ENCODE results near the gene TMEM252. TPM values are rescaled to one million over a fixed set of nuclear protein-coding genes. Genes with fewer than 3 reads are reported as not detected.

The TMEM252 gene
- total RNA-seq, 4 donors from 2014 or later: 0.34 TPM; not detected in 3

DNA sequence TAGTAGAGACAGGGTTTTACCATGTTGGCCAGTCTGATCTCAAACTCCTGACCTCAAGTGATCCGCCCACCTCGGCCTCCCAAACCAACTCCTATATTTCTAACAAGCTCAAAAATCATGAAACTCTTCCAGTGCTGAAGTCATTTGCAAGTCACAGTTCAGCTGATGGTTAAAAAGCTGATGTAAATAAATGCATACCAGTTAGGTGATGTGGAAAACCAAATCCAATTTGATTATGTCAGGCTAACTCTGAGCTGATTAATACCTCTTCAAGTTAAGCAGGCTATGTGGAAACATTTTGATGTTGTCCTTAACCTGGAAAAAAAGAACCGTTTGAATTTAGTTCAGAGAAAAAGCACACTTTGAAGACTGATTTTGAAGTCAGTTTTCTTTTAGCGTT lies 51.0 kb downstream of the TMEM252 start:
- no peaks in the 10 kb centered on the region for H3K27me3 ChIP-seq
- peak overlapping the region; percentile 85 to 89 (median 88) for H3K27ac ChIP-seq (replicated peaks in 1 of 4)
- H3K4me3 ChIP-seq: no peak overlapping the region
- TF ChIP-seq POLR2A (IDR thresholded peaks at IDR 0.05; ENCODE audit: low read depth) (no peak), POLR2AphosphoS5 (IDR thresholded peaks at IDR 0.05) (no peak), EP300 (IDR thresholded peaks at IDR 0.05) (no peak)
- TF ChIP-seq, protein P1, sequence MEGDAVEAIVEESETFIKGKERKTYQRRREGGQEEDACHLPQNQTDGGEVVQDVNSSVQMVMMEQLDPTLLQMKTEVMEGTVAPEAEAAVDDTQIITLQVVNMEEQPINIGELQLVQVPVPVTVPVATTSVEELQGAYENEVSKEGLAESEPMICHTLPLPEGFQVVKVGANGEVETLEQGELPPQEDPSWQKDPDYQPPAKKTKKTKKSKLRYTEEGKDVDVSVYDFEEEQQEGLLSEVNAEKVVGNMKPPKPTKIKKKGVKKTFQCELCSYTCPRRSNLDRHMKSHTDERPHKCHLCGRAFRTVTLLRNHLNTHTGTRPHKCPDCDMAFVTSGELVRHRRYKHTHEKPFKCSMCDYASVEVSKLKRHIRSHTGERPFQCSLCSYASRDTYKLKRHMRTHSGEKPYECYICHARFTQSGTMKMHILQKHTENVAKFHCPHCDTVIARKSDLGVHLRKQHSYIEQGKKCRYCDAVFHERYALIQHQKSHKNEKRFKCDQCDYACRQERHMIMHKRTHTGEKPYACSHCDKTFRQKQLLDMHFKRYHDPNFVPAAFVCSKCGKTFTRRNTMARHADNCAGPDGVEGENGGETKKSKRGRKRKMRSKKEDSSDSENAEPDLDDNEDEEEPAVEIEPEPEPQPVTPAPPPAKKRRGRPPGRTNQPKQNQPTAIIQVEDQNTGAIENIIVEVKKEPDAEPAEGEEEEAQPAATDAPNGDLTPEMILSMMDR (IDR thresholded peaks at IDR 0.05): no peak
- peaks cover 21 to 56% (median 35%) of the 10 kb centered on the region in 4 donors for H3K36me3 ChIP-seq
- peaks cover 17 to 59% (median 55%) of the 10 kb centered on the region in 4 donors for H3K4me1 ChIP-seq
- intact Hi-C loops (cut with DNase I): no loop called here
- DNase-seq (ENCODE audit: extremely low spot score): no peak
- H3K9me3 ChIP-seq: peaks cover 0 to 9% (median 7%) of the 10 kb centered on the region in 4 donors
- 79% methylated on average over 4 of the region's 4 CpGs for WGBS

DNA sequence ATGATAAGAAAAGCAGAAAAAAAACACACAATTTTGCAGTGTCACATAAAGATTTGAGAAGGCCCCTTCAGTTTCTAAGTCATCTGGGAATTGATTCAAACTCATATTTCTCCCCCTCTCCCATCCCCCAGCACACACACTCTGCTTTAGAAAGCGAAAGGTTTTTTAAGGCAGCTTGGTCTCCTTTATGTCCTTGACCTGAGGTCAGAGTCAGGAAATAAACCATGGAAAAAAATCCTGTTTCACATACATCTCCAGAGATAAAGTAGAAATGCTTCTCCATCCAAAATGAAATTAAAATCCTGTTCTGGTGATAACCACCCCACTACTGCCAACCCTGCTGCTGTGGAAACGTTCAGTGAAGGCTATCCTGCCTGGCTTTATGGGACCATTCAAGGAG lies 52.6 kb downstream of the TMEM252 start:
- 54% methylated on average over 2 of the region's 2 CpGs for WGBS
- Histone ChIP-seq H3K27me3 (no peaks in the 10 kb centered on the region), H3K9me3 (peaks cover 0 to 9% (median 7%) of the 10 kb centered on the region in 4 donors), H3K4me3 (no peak overlapping the region), H3K36me3 (peaks cover 25 to 71% (median 45%) of the 10 kb centered on the region in 4 donors), H3K4me1 (peaks cover 10 to 43% (median 42%) of the 10 kb centered on the region in 4 donors), H3K27ac (replicated peaks in 1 of 4) (peak overlapping the region; percentile 85 to 89 (median 88))
- no peak for DNase-seq (ENCODE audit: extremely low spot score)
- TF ChIP-seq POLR2A (IDR thresholded peaks at IDR 0.05; ENCODE audit: low read depth): no peak
- no peak for TF ChIP-seq POLR2AphosphoS5 (IDR thresholded peaks at IDR 0.05)
- no peak for TF ChIP-seq EP300 (IDR thresholded peaks at IDR 0.05)
- intact Hi-C loops (cut with DNase I): no loop called here

Other genes with a start within 250 kb of the TMEM252 start
- not detected for gene FOXD4L3, start 238.0 kb downstream of the TMEM252 start, total RNA-seq
- gene PGM5, start 184.3 kb downstream of the TMEM252 start, total RNA-seq: 100 to 1,000 TPM; 573 to 742 (median 607) TPM
- 1 to 10 TPM in 3 of 4 donors, under 1 TPM in 1; 0.42 to 1.7 (median 1.2) TPM for gene PIP5K1B, start 164.4 kb upstream of the TMEM252 start, total RNA-seq